SJCRH30 (cell line): ENCODE results near the gene RAP1GAP2. TPM values are rescaled to one million over a fixed set of nuclear protein-coding genes. Genes with fewer than 3 reads are reported as not detected.

Experiments used
- total RNA-seq: library from RNA; depleted of rRNA; stranded (reverse); fragments of >200 nt; shearing (Covaris generic); gene quantifications from 2 replicates; pipeline ENCODE4 v1.2.3, GENCODE V29; 2014; rRNA removed

The RAP1GAP2 gene
- total RNA-seq, 1 experiment from 2014 or later = 7.4 TPM

Other genes starting within 250 kb of the RAP1GAP2 start
- gene PAFAH1B1, start 202.8 kb upstream of the RAP1GAP2 start, total RNA-seq = 49.6 and 60.6 TPM in 2 replicates
- 33.9 and 42.5 TPM in 2 replicates for gene CLUH, start 84.7 kb upstream of the RAP1GAP2 start, total RNA-seq
- gene CCDC92B, start 46.8 kb upstream of the RAP1GAP2 start, total RNA-seq = not detected in 2 replicates